Neural crest cell (in vitro differentiated cells): Measurements from ENCODE around the gene ASPDH. TPM values are rescaled to one million over a fixed set of nuclear protein-coding genes. Genes with fewer than 3 reads are reported as not detected.

ENCODE experiments used
- DNase-seq: peaks from one replicate; pipeline ENCODE4 v3.0.0; 2021; ENCODE audit warnings: low read depth, mixed read lengths, low spot score
- H3K27ac Mint-ChIP-seq: one replicate; pipeline ENCODE4 v1.8.0; 2021; ENCODE audit warnings: mild to moderate bottlenecking, mixed read lengths; ENCODE audit not compliant: unreplicated experiment
- H3K27me3 Mint-ChIP-seq: 2 replicates; pipeline ENCODE4 v1.8.0; 2021; ENCODE audit warnings: low read depth, mild to moderate bottlenecking, mixed read lengths
- H3K36me3 Mint-ChIP-seq: 2 replicates; pipeline ENCODE4 v1.8.0; 2021; ENCODE audit warnings: low read depth, mild to moderate bottlenecking, mixed read lengths
- H3K4me1 Mint-ChIP-seq: 2 replicates; pipeline ENCODE4 v1.8.0; 2021; ENCODE audit warnings: mixed read lengths
- H3K4me3 Mint-ChIP-seq: one replicate; pipeline ENCODE4 v1.8.0; 2021; ENCODE audit warnings: mild to moderate bottlenecking, mixed read lengths
- H3K9me3 Mint-ChIP-seq: 2 replicates; pipeline ENCODE4 v1.8.0; 2021; ENCODE audit warnings: mixed read lengths
- total RNA-seq: library from RNA; stranded (reverse); gene quantifications from 2 replicates; pipeline ENCODE4 v1.2.1, GENCODE V29; 2021
- TF ChIP-seq, protein P1 (sequence below): fragments of 200-600 bp; sonication (generic); conservative IDR thresholded peaks from 2 replicates; pipeline ENCODE4 v1.5.0; 2021; ENCODE audit warnings: antibody characterized with exemption, mild to moderate bottlenecking

ASPDH gene
- total RNA-seq, 1 donor from 2014 or later: 1.2 TPM

GRCh38 chr19:50465986-50466705 is 47.6 kb downstream of the ASPDH start:
- TF ChIP-seq, protein P1, sequence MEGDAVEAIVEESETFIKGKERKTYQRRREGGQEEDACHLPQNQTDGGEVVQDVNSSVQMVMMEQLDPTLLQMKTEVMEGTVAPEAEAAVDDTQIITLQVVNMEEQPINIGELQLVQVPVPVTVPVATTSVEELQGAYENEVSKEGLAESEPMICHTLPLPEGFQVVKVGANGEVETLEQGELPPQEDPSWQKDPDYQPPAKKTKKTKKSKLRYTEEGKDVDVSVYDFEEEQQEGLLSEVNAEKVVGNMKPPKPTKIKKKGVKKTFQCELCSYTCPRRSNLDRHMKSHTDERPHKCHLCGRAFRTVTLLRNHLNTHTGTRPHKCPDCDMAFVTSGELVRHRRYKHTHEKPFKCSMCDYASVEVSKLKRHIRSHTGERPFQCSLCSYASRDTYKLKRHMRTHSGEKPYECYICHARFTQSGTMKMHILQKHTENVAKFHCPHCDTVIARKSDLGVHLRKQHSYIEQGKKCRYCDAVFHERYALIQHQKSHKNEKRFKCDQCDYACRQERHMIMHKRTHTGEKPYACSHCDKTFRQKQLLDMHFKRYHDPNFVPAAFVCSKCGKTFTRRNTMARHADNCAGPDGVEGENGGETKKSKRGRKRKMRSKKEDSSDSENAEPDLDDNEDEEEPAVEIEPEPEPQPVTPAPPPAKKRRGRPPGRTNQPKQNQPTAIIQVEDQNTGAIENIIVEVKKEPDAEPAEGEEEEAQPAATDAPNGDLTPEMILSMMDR: peak; percentile 62
- no peak overlapping the region for H3K4me3 Mint-ChIP-seq
- H3K27me3 Mint-ChIP-seq: peaks cover 1% of the 10 kb centered on the region
- H3K4me1 Mint-ChIP-seq: peaks cover 24% of the 10 kb centered on the region
- no peaks in the 10 kb centered on the region for H3K36me3 Mint-ChIP-seq
- peak; percentile 59 for DNase-seq
- peak overlapping the region; percentile 75 for H3K27ac Mint-ChIP-seq
- no peaks in the 10 kb centered on the region for H3K9me3 Mint-ChIP-seq

DNA sequence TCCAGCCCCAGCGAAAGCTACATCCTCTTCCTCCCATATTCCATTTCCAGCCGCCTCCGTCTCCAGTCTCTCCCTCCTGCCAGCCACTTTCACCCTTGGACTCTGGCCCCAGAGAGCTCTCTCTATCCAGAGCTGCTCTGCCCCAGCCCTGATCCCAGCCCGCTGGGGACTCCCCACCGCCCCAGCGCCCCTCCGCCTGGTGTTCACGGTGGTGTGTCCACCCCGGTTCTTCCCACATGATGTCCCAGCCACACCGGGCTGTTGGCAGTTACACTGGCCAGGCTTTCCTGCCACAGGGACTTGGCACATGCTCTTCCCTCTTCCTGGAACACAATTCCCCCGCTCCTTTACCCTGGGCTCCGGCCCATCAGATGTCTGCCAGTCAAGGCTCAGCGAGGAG is 48.7 kb downstream of the ASPDH start:
- DNase-seq: no peak
- TF ChIP-seq, protein P1: no peak
- peaks cover 8% of the 10 kb centered on the region for H3K27me3 Mint-ChIP-seq
- H3K27ac Mint-ChIP-seq: no peak overlapping the region
- no peaks in the 10 kb centered on the region for H3K36me3 Mint-ChIP-seq
- no peak overlapping the region for H3K4me3 Mint-ChIP-seq
- H3K4me1 Mint-ChIP-seq: peaks cover 26% of the 10 kb centered on the region
- no peaks in the 10 kb centered on the region for H3K9me3 Mint-ChIP-seq

DNA sequence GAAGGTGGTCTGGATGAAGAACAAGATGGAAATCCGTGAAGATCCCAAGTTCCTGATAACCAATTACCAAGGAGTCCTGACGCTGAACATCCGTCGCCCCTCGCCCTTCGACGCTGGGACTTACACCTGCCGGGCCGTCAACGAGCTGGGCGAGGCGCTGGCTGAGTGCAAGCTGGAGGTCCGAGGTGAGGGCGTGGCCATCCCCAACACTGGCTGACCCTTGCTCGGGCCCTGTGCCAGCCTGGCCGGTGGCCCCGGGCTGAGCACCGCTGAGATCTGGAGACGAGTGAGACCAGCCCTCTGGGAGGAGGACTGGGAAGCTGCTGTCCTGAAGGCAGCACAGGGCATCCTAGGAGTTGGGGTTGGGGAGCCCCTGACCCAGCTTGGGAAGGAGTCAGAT is 49.4 kb downstream of the ASPDH start:
- no peaks in the 10 kb centered on the region for H3K9me3 Mint-ChIP-seq
- DNase-seq: no peak
- peaks cover 26% of the 10 kb centered on the region for H3K4me1 Mint-ChIP-seq
- no peaks in the 10 kb centered on the region for H3K36me3 Mint-ChIP-seq
- no peak overlapping the region for H3K4me3 Mint-ChIP-seq
- peaks cover 8% of the 10 kb centered on the region for H3K27me3 Mint-ChIP-seq
- H3K27ac Mint-ChIP-seq: peak overlapping the region; percentile 78
- TF ChIP-seq, protein P1: no peak

DNA sequence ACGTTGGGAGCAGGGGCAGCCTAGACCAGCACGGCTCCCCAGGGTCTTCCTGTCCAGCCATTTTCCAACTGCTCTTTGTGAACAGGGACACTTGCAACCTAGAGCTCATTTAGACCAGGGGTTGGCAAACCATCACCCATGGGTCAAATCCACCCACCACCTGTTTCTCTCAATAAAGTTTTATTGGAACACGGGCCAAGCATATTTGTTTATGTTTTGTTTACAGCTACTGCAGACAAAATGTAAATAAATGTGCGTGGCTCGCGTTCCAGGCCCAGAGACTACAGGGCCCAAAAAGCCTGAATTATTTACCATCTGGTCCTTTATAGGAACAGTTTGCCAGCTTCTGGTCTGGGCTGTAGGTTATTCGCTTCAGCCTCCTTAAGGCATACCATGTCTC is 50.7 kb downstream of the ASPDH start:
- Mint-ChIP-seq H3K4me3 (no peak overlapping the region), H3K36me3 (no peaks in the 10 kb centered on the region), H3K27me3 (peaks cover 8% of the 10 kb centered on the region), H3K9me3 (no peaks in the 10 kb centered on the region), H3K4me1 (peaks cover 22% of the 10 kb centered on the region), H3K27ac (no peak overlapping the region)
- TF ChIP-seq, protein P1: no peak
- DNase-seq: no peak

Other genes with a start within 250 kb of the ASPDH start
- 4.0 and 4.2 TPM in 2 replicates for gene KCNC3, start 184.5 kb downstream of the ASPDH start, total RNA-seq
- 0.96 and 1.0 TPM in 2 replicates for gene NAPSA, start 148.3 kb downstream of the ASPDH start, total RNA-seq
- 21.8 and 22.8 TPM in 2 replicates for gene NR1H2, start 137.5 kb downstream of the ASPDH start, total RNA-seq
- 151 and 160 TPM in 2 replicates for gene POLD1, start 129.6 kb downstream of the ASPDH start, total RNA-seq
- not detected in 2 replicates for gene SPIB, start 95.0 kb downstream of the ASPDH start, total RNA-seq
- not detected in 2 replicates for gene MYBPC2, start 81.0 kb downstream of the ASPDH start, total RNA-seq
- gene EMC10, start 37.4 kb downstream of the ASPDH start, total RNA-seq: 125 and 129 TPM in 2 replicates
- gene GARIN5A, start 37.1 kb downstream of the ASPDH start, total RNA-seq: 1.1 and 1.3 TPM in 2 replicates
- 10.9 and 13.5 TPM in 2 replicates for gene JOSD2, start 2.7 kb downstream of the ASPDH start, total RNA-seq
- gene LRRC4B, start 54.5 kb upstream of the ASPDH start, total RNA-seq: 42.5 and 50.2 TPM in 2 replicates
- gene SYT3, start 126.0 kb upstream of the ASPDH start, total RNA-seq: 1.4 and 2.0 TPM in 2 replicates
- gene C19orf81, start 135.5 kb upstream of the ASPDH start, total RNA-seq: 7.9 and 9.2 TPM in 2 replicates
- 6.7 and 6.8 TPM in 2 replicates for gene SHANK1, start 205.9 kb upstream of the ASPDH start, total RNA-seq
- 7.6 and 7.9 TPM in 2 replicates for gene CLEC11A, start 209.5 kb upstream of the ASPDH start, total RNA-seq